Loucy (cell line): ENCODE results near the gene LOC101059915.

Source experiments
- H2AFZ ChIP-seq: fragments of 200-600 bp; sonication (generic); 2 replicates; pipeline ENCODE4 v1.6.0; 2016; ENCODE audit warnings: antibody characterized with exemption, mild to moderate bottlenecking, low read length, moderate library complexity
- H3F3A ChIP-seq: fragments of 200-600 bp; 2 replicates; pipeline ENCODE4 v1.6.0; 2016; ENCODE audit warnings: antibody characterized with exemption, low read depth, mild to moderate bottlenecking
- H3K27me3 ChIP-seq: fragments of 200-600 bp; sonication (generic); 2 replicates; pipeline ENCODE4 v1.6.1; 2014; ENCODE audit warnings: low read length, mild to moderate bottlenecking; ENCODE audit not compliant: insufficient read depth, poor library complexity, severe bottlenecking
- H3K36me3 ChIP-seq: fragments of 200-600 bp; sonication (generic); 2 replicates; pipeline ENCODE4 v1.6.1; 2016; ENCODE audit warnings: low read length; ENCODE audit not compliant: insufficient read depth
- H3K4me1 ChIP-seq: fragments of 200-600 bp; sonication (generic); 2 replicates; pipeline ENCODE4 v1.5.1; 2014; ENCODE audit warnings: low read length, mild to moderate bottlenecking; ENCODE audit not compliant: insufficient read depth, poor library complexity, severe bottlenecking
- H3K4me2 ChIP-seq: fragments of 200-600 bp; sonication (generic); 2 replicates; pipeline ENCODE4 v1.6.0; 2014; ENCODE audit warnings: antibody characterized with exemption, low read length, low read depth, mild to moderate bottlenecking; ENCODE audit not compliant: poor library complexity, severe bottlenecking
- H3K4me3 ChIP-seq: fragments of 200-600 bp; sonication (generic); 2 replicates; pipeline ENCODE4 v1.5.1; 2014; ENCODE audit warnings: low read length, mild to moderate bottlenecking, mixed read lengths; ENCODE audit not compliant: poor library complexity, severe bottlenecking
- H3K79me2 ChIP-seq: fragments of 200-600 bp; sonication (generic); 2 replicates; pipeline ENCODE4 v1.6.1; 2014; ENCODE audit warnings: low read length; ENCODE audit not compliant: insufficient read depth
- H3K9ac ChIP-seq: fragments of 200-600 bp; sonication (generic); 2 replicates; pipeline ENCODE4 v1.6.0; 2014; ENCODE audit warnings: mild to moderate bottlenecking, low read depth, low read length, moderate library complexity; ENCODE audit not compliant: poor library complexity, severe bottlenecking
- H3K9me2 ChIP-seq: fragments of 200-600 bp; sonication (generic); replicated peaks from 2 replicates; pipeline ENCODE4 v1.6.1; 2016; ENCODE audit warnings: low read depth, low read length, mixed read lengths
- H3K9me3 ChIP-seq: fragments of 200-600 bp; sonication (generic); 2 replicates; pipeline ENCODE4 v1.6.1; 2014; ENCODE audit warnings: mild to moderate bottlenecking, antibody characterized with exemption, low read length, low read depth; ENCODE audit not compliant: insufficient read depth
- H4K20me1 ChIP-seq: fragments of 200-600 bp; sonication (generic); 2 replicates; pipeline ENCODE4 v1.6.0; 2014; ENCODE audit warnings: antibody characterized with exemption, low read length, mild to moderate bottlenecking; ENCODE audit not compliant: insufficient read depth, poor library complexity, severe bottlenecking
- CTCF ChIP-seq: fragments of 200-600 bp; sonication (generic); conservative IDR thresholded peaks from 2 replicates; pipeline ENCODE4 v1.5.1; 2014; ENCODE audit warnings: mild to moderate bottlenecking, antibody characterized with exemption, low read length
- EZH2phosphoT487 ChIP-seq: fragments of 200-600 bp; IDR thresholded peaks from 2 replicates; pipeline ENCODE4 v1.6.1; 2018; ENCODE audit warnings: antibody characterized with exemption, mild to moderate bottlenecking, moderate library complexity, borderline replicate concordance

LOC101059915 gene

GRCh38 chrX:71627588-71628404, 39.5 kb upstream of the LOC101059915 start:
- Histone ChIP-seq H3K79me2 (no peaks in the 10 kb centered on the region), H4K20me1 (no peaks in the 10 kb centered on the region), H3F3A (no peaks in the 10 kb centered on the region; the same call in 1 of the 2 replicates), H3K4me1 (peaks cover 26% of the 10 kb centered on the region), H3K4me3 (no peak overlapping the region), H3K27me3 (no peaks in the 10 kb centered on the region), H3K36me3 (no peaks in the 10 kb centered on the region), H3K4me2 (no peak overlapping the region), H2AFZ (no peak overlapping the region), H3K9me2 (no peaks in the 10 kb centered on the region), H3K9me3 (no peaks in the 10 kb centered on the region), H3K9ac (no peak overlapping the region)
- TF ChIP-seq EZH2phosphoT487 (no peak), CTCF (no peak)

- H4K20me1 ChIP-seq: no peaks in the 10 kb centered on the region
- H3K4me2 ChIP-seq: peak overlapping the region; percentile 43
- no peaks in the 10 kb centered on the region for H3K9me3 ChIP-seq
- H3K9me2 ChIP-seq: no peaks in the 10 kb centered on the region
- H2AFZ ChIP-seq: peak overlapping the region; percentile 92
- H3F3A ChIP-seq: no peaks in the 10 kb centered on the region
- no peaks in the 10 kb centered on the region for H3K79me2 ChIP-seq
- H3K4me1 ChIP-seq: peaks cover 9% of the 10 kb centered on the region
- H3K9ac ChIP-seq: peak overlapping the region; percentile 39
- no peaks in the 10 kb centered on the region for H3K27me3 ChIP-seq
- TF ChIP-seq EZH2phosphoT487 (no peak), CTCF (no peak)
- no peak overlapping the region for H3K4me3 ChIP-seq
- H3K36me3 ChIP-seq: no peaks in the 10 kb centered on the region
These were observed 37.9 kb upstream of the LOC101059915 start for GRCh38 chrX:71629467-71629866.

- Histone ChIP-seq H3K9me3 (no peaks in the 10 kb centered on the region), H3F3A (no peaks in the 10 kb centered on the region), H3K36me3 (no peaks in the 10 kb centered on the region), H3K79me2 (no peaks in the 10 kb centered on the region), H3K4me1 (peaks cover 25% of the 10 kb centered on the region), H3K9me2 (no peaks in the 10 kb centered on the region), H4K20me1 (no peaks in the 10 kb centered on the region), H3K9ac (no peak overlapping the region), H2AFZ (no peak overlapping the region), H3K27me3 (no peaks in the 10 kb centered on the region), H3K4me2 (no peak overlapping the region), H3K4me3 (no peak overlapping the region)
- TF ChIP-seq CTCF (no peak), EZH2phosphoT487 (no peak)
These were observed 34.3 kb upstream of the LOC101059915 start for GRCh38 chrX:71632923-71633657.
